BJ (cell line): ENCODE results near the gene GPR146. TPM values are rescaled to one million over a fixed set of nuclear protein-coding genes. Genes with fewer than 3 reads are reported as not detected.

ENCODE experiments used
- CTCF ChIA-PET: fragments of 350-600 bp; formaldehyde crosslinking; extraction: SDS; loops from one replicate; lab custom pipeline; 2021; ENCODE audit warnings: antibody characterized with exemption, inconsistent platforms; lab: Yijun Ruan, JAX
- POLR2A ChIA-PET: fragments of 300-600 bp; sonication (Branson Sonifier 250); formaldehyde crosslinking; extraction: SDS; loops from one replicate; lab custom pipeline; 2021; ENCODE audit warnings: antibody characterized with exemption; lab: Charles Lee
- DNase-seq: peaks from one replicate; pipeline ENCODE4 v3.0.0-alpha.2; 2011; ENCODE audit warnings: low read depth
- H3K27me3 ChIP-seq: 2 replicates; pipeline ENCODE4 v1.6.0; 2011; ENCODE audit warnings: low read length; ENCODE audit not compliant: control insufficient read depth, insufficient read depth
- H3K36me3 ChIP-seq: 2 replicates; pipeline ENCODE4 v1.5.1; 2011; ENCODE audit warnings: low read length; ENCODE audit not compliant: control insufficient read depth, insufficient read depth
- H3K4me3 ChIP-seq: 2 replicates; pipeline ENCODE4 v1.5.1; 2011; ENCODE audit warnings: low read depth, mild to moderate bottlenecking, control low read depth, low read length
- polyA plus RNA-seq: library from polyadenylated mRNA; depleted of rRNA; stranded (reverse); fragments of >200 nt; gene quantifications from 2 replicates; pipeline ENCODE4 v1.2.3, GENCODE V29; 2011
- TF ChIP-seq, protein P1 (sequence below): IDR thresholded peaks from 2 replicates; pipeline ENCODE4 v1.5.1; 2011; ENCODE audit warnings: low read depth, mild to moderate bottlenecking, control low read depth, inconsistent platforms, low read length, moderate library complexity; ENCODE audit not compliant: insufficient read depth

The GPR146 gene
- polyA plus RNA-seq, 1 experiment, result 4.5 TPM

DNA sequence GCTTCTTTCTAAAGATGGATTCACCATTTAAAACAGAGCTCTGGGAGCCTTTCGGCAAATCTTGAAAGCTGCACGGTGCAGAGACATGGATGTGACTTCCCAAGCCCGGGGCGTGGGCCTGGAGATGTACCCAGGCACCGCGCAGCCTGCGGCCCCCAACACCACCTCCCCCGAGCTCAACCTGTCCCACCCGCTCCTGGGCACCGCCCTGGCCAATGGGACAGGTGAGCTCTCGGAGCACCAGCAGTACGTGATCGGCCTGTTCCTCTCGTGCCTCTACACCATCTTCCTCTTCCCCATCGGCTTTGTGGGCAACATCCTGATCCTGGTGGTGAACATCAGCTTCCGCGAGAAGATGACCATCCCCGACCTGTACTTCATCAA lies 47.3 kb downstream of the GPR146 start:
- Histone ChIP-seq H3K36me3 (peaks cover 8% of the 10 kb centered on the region), H3K4me3 (no peak overlapping the region), H3K27me3 (no peaks in the 10 kb centered on the region)
- ChIA-PET POLR2A (no interaction called here), CTCF (interaction anchor here (0.5 to 1.9 kb wide), 5 partner anchors 11 to 98 kb away, joined by 3 to 6 read pairs (median 5); no protein-coding TSS in a partner anchor)
- TF ChIP-seq, protein P1, sequence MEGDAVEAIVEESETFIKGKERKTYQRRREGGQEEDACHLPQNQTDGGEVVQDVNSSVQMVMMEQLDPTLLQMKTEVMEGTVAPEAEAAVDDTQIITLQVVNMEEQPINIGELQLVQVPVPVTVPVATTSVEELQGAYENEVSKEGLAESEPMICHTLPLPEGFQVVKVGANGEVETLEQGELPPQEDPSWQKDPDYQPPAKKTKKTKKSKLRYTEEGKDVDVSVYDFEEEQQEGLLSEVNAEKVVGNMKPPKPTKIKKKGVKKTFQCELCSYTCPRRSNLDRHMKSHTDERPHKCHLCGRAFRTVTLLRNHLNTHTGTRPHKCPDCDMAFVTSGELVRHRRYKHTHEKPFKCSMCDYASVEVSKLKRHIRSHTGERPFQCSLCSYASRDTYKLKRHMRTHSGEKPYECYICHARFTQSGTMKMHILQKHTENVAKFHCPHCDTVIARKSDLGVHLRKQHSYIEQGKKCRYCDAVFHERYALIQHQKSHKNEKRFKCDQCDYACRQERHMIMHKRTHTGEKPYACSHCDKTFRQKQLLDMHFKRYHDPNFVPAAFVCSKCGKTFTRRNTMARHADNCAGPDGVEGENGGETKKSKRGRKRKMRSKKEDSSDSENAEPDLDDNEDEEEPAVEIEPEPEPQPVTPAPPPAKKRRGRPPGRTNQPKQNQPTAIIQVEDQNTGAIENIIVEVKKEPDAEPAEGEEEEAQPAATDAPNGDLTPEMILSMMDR, result no peak
- DNase-seq, result no peak

DNA sequence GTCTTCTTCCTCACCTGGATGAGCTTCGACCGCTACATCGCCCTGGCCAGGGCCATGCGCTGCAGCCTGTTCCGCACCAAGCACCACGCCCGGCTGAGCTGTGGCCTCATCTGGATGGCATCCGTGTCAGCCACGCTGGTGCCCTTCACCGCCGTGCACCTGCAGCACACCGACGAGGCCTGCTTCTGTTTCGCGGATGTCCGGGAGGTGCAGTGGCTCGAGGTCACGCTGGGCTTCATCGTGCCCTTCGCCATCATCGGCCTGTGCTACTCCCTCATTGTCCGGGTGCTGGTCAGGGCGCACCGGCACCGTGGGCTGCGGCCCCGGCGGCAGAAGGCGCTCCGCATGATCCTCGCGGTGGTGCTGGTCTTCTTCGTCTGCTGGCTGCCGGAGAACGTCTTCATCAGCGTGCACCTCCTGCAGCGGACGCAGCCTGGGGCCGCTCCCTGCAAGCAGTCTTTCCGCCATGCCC lies 47.9 kb downstream of the GPR146 start:
- TF ChIP-seq, protein P1, result no peak
- H3K27me3 ChIP-seq, result no peaks in the 10 kb centered on the region
- no peak overlapping the region for H3K4me3 ChIP-seq
- peaks cover 8% of the 10 kb centered on the region for H3K36me3 ChIP-seq
- no peak for DNase-seq
- ChIA-PET CTCF (interaction anchor here (0.5 to 1.9 kb wide), 4 partner anchors 10 to 84 kb away, joined by 3 to 6 read pairs (median 4); no protein-coding TSS in a partner anchor), POLR2A (no interaction called here)

DNA sequence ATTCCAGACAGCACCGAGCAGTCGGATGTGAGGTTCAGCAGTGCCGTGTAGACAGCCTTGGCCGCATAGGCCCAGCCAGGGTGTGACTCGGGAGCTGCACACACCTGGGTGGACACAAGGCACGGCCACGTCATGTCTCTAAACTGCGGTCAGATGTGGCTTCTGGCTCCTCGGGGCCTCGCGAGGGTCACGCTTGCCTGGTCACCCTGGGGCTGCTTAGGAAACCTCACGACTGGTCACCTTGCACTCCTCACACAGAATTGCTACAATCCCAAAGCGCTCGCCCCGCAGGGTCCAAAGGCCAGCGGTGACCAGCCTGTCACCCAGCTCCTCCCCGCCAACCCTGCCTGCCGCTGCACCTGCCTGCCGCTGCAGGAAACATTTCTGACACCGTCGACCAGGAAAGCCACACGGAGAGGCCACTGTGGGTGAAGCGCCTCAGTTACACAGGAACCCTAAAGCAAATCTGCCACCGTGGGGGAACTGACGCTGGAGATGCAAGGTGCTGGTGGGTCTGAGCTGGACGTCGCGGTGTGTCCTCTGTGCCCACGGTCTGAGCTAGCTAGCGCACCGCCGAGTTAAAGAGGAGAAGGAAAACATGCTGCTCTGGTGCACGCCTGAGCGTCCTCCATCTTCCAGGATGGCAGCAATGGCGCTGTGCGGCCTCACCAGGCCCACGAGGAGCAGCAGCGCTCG lies 48.6 kb downstream of the GPR146 start:
- TF ChIP-seq, protein P1, result no peak
- no peak for DNase-seq
- POLR2A ChIA-PET, result no interaction called here
- Histone ChIP-seq H3K4me3 (no peak overlapping the region), H3K27me3 (no peaks in the 10 kb centered on the region), H3K36me3 (peaks cover 8% of the 10 kb centered on the region)
- CTCF ChIA-PET, result interaction anchor here (0.6 to 1.9 kb wide), 2 partner anchors 83 to 112 kb away, joined by 3 to 5 read pairs; no protein-coding TSS in a partner anchor

DNA sequence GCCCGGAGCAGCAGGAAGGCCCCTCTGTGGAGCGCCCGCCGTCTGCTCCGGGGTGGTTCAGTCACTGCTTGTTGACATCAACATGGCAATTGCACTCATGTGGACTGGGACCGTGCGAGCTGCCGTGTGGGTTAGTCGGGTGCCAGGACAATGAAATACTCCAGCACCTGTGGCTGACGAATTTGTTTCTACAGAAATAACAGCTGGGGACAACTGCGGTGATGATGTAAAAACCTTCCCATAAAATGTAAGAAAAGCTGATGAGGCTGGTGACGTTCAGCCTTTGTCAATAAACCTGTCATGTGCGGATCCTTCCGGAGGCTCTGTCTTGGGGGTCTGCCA lies 49.1 kb downstream of the GPR146 start:
- no peaks in the 10 kb centered on the region for H3K27me3 ChIP-seq
- TF ChIP-seq, protein P1, result no peak
- ChIA-PET CTCF (interaction anchor here (0.6 to 1.0 kb wide), 2 partner anchors 30 to 111 kb away, joined by 3 to 4 read pairs; no protein-coding TSS in a partner anchor), POLR2A (no interaction called here)
- peaks cover 8% of the 10 kb centered on the region for H3K36me3 ChIP-seq
- DNase-seq, result no peak
- no peak overlapping the region for H3K4me3 ChIP-seq

DNA sequence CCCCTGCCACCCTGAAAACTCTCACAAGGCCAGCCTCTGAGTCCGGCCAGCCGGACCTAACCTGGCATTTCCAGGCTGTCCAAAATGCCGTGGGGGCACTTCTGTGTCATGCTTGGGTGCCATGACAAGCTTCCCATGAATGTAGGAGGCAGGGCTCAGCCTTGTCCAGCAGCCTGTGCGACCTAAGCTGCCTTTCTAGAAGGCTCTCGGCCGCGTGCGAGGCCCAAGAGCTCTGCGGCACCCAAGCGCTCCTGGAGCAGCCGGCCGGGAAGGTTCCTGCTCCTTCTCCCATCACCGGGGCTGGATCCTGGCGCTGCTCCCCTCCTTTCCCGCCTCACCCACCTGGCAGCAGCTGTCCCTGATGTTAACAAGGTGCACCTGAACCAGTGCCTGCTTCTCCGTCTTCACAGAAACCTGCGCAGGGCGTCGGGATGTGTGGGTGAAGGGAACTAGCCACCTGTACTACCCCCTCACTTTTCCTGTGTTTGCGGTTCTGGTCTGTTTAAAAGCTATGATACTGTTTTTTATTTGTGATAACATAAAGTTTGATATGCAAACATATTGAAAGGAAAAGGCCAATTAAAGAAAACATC lies 49.7 kb downstream of the GPR146 start:
- H3K36me3 ChIP-seq, result peaks cover 8% of the 10 kb centered on the region
- CTCF ChIA-PET, result interaction anchor here (1.0 to 1.1 kb wide), 2 partner anchors 29 to 66 kb away, joined by 3 to 4 read pairs; partner anchors contain the start of gene ZFAND2A
- TF ChIP-seq, protein P1, result no peak
- H3K4me3 ChIP-seq, result no peak overlapping the region
- no peak for DNase-seq
- POLR2A ChIA-PET, result no interaction called here
- no peaks in the 10 kb centered on the region for H3K27me3 ChIP-seq
